ENCODE measurements around the gene TPSG1.
"Not testable (repeated sequence)": the region's sequence is repeated elsewhere in the genome, so short reads cannot be mapped to it uniquely, and the experiment has no call there.

The TPSG1 gene

DNA sequence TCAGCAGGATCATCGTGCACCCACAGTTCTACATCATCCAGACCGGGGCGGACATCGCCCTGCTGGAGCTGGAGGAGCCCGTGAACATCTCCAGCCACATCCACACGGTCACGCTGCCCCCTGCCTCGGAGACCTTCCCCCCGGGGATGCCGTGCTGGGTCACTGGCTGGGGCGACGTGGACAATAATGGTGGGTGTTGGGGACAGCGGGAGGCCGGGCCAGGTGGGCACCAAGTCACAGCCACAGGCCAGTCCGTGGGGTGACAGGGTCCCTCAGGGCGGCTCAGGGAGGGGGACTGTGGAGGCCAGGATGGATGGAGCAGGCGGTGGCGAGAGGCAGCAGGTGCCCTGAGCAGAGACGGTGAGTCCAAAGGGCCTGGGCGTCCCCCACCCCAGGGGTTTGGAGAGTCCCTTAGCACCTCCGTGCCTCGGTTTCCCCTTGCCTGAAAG, 31.8 kb upstream of the TPSG1 start:
- no peak for DNase-seq (ENCODE audit: low read depth)

DNA sequence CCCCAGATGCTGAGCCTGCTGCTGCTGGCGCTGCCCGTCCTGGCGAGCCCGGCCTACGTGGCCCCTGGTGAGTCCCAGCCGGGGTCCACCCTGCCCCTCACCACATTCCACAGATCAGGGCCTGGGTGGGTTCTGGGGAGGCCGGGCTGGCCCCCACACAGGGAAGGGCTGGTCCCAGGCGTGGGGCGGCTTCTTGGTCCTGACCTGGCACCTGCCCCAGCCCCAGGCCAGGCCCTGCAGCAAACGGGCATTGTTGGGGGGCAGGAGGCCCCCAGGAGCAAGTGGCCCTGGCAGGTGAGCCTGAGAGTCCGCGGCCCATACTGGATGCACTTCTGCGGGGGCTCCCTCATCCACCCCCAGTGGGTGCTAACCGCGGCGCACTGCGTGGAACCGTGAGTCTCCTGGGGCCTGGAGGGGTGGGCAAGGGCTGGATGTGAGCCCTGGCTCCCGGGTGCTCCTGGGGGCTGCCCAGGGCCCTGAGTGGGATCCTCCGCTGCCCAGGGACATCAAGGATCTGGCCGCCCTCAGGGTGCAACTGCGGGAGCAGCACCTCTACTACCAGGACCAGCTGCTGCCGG, 31.3 kb upstream of the TPSG1 start:
- not testable (repeated sequence) for DNase-seq (ENCODE audit: low read depth)

DNA sequence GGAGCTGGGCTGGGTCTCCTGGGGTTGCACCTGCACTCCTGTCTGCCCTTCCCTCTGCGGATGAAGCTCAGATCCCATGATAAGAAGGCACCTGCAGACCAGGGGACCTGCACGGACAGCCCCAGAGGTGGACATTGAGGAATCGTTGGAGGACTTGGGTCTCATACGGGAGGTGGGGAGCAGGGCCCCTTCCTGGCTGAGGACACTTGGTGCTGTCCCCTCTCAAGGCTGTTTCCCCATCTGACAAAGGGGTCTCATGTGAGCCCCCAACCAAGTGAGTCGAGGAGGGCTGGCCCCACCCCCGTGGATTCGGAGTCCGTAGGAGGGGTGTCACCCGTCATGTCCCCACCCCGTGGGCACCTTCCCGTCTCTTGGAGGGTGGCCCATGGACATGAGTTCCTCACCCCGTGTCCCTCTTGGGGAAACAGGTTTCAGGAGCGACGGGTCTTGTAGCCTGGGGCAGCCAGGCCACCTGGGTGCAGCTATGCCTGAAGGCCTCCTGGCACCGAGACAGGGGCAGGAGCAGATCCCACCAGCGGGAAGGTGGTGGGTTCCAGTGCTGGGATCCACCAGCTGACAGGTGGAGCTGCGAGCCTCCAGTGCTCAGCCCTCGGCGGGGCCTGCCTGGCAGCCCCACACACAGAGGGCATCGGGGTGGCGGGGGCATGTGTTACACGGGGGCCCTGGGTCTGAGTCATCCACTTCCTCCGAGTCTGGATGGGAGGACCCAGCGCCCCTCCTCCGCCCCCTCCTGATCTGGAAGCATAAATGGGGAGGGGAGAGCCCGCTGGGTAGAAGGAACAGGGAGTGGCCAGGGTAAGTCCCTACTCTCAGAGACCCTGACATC, 30.4 kb upstream of the TPSG1 start, which contains the start of gene TPSD1:
TSS of gene TPSD1 (plus strand) at position 794 of the 847 bp plus-strand sequence. CDS start 212 bp downstream, outside the sequence.
- DNase-seq (ENCODE audit: low read depth) = not testable (repeated sequence)

DNA sequence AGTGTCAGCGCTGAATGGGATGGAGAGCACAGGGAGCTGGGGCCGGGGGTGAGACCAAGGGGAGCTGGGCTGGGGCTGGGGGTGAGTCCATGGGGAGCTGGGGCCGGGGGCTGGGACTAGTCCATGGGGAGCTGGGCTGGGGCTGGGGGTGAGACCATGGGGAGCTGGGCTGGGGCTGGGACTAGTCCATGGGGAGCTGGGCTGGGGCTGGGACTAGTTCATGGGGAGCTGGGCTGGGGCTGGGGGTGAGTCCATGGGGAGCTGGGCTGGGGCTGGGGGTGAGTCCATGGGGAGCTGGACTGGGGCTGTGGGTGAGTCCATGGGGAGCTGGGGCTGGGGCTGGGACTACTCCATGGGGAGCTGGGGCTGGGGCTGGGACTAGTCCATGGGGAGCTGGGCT, 29.8 kb upstream of the TPSG1 start:
- not testable (repeated sequence) for DNase-seq (ENCODE audit: low read depth)

DNA sequence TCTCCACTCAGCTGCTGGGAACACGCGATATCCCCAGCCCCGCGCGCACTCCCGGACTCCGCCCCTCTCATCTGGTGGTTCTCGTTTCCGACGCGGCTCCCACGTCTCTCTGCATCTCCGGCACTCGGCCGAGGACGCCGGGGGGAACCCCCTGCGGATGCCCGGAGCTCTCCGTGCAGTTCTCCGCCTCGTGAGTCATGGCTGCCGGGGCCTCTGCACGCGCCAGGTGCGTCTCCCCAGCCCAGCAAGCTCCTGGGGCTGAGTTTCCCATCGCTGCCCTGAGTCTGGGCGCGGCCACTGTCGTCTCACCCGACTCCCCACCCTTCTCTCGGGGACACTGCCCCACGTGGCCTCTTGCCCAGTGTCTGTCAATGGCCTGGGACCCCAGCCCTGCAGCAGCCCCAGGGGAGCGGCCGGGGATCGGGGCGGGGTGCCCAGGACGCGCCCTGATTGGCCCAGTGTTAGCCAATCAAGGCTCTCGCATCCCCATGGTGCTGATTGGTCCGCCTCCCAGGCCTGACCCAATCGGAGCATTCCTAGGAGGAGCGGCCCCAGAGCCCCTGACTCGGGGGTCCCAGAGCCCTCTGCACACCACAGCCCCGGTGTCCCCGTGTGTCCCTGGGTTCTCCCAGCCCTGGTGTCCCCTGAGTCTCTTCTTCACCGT, 28.8 kb upstream of the TPSG1 start:
- not testable (repeated sequence) for DNase-seq (ENCODE audit: low read depth)

DNA sequence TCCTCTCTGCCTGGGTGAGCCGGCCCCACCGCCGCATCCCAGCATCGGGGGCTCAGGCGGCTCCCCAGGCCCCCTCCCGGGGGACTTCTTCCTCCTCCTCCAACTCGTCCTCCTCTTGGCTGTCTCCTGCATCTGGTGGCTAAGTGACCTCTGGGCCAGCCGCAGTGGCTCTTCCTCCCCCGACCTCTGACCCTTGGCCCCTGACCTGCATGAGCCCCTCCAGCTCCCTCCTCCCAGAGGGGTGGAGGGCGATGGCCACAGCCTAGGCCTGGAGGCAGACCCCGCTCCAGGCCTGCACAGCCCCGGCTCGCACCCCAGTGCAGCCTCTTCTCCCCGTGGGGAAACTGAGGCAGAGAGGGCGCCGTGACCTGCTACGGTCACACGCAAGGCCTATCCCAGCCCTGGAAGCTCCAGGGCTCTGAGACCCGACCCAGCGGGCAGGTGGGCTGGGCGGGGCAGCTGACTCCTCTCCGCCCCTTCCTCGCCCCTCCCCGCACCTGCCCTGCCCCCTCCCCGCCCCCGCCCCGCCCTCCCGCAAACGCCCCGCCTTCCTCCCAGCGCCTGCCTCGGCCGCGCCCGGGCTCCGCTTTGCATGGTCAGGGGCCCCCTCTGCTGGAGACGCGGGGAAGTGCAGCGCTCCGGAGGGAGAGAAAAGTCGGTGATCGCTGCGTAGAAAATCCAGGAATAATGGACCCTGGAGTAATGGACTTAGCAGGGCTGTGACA, 24.1 kb upstream of the TPSG1 start:
- not testable (repeated sequence) for DNase-seq (ENCODE audit: low read depth)

DNA sequence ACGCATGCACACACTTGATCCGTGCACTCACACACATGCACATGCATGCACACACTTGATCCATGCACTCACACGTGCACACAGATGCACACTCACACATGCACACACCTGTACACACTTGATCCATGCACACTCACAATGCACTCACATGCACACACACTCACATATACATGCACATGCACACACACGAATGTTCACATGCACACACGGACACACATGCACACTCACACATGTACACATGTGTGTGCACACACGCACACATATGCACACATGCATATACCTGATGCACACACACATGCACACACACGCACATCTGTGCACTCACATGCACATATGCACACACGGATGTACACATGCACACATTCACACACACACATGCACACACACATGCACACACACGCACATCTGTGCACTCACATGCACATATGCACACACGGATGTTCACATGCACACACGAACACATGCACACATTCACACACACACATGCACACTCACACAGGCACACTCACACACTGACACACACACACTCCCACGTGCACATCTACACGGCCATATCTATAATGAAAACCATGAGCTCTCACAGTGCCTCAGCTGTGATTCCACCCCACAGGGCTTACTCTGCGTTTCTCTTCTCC, 23.0 kb upstream of the TPSG1 start:
- DNase-seq (ENCODE audit: low read depth) = not testable (repeated sequence)

DNA sequence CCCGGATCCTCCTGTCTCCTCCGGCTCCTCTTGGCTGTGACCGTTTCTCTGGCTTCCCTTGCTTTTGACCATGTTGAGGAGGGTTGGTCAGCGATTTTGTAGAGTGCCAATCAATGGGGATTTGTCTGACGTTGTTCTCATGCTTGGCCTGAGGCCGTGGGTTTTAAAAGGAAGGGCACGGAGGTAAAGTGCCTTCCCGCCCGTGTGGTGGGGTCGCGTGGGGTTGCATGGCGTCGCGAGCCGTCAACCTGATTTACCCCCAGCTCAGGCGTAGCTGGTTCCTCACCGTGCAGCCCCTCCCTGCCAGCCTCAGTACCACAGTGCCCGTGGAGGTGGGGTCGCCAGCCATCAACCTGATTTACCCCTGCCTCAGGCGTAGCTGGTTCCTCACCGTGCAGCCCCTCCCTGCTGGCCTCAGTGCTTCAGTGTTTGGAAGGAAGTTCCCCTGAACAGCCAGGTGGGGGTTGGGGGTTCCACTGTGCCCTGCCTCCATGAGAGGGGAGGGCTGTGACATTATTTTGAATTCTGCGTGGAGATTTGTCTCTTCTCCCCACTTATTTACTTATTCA, 20.5 kb upstream of the TPSG1 start:
- no peak for DNase-seq (ENCODE audit: low read depth)

DNA sequence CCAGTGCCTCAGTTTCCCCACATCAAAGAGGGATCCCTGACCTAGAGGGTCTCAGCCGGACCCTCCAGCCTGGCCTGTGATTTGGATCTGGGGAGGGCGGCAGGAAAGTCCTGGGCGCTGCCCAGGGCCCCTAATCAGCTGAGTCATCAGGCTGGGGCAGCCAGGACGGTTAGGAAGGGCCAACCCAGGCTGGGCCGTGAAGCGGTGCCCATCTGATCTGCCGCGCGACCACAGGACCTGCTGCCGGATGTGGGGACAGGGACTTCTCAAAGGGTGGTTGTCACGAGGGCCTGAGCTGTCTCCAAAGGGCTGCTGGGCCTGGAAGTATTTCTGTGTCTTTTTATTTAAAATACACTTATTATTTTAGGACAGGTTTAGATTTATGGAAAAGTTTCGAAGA, 19.8 kb upstream of the TPSG1 start:
- DNase-seq (ENCODE audit: low read depth) = no peak

DNA sequence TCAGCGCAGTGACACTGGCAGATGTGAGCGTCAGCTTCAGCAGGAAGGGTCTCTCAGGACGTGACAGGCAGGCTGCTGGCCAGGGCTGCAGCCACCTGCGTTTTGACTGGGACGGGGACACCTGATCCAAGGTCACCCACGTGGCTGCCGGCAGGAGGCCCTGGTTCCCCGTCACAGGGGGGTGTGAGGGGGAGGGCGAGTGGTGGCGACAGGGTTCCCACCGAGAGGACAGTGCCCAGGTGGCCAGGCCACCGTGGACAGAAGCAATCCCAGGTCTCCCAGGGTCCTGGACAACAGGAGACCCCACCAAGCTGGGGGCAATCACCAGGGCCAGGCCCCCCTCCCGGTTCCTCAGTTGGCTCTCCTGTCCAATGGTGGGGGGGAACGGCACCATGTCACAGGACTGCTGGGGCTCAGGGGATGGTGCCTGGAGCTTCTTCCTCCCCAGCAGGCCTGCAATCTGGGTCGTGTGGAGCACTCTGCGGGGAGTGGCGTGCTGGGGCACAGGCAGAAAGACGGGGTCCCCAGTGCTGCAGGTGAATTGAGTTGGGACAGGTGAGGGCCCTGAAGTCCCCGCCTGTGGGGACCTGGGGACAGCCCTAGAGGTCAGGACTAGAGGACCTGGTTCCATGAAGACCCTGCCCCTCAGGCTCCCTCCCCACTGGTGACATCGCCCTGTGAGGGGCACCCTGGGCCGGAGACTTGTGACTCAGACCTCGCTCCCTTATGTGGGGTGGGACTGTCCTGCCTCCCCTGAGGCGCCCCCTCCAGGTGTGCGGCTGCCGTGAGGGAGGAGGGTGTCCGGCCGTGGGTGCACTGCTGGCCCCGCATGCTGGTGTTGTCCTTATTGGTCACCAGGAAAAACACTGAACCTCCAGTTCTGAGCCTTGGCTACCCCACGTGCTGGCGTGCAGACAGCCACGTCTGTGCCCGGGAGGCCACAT, 19.1 kb upstream of the TPSG1 start:
- DNase-seq (ENCODE audit: low read depth) = not testable (repeated sequence)

DNA sequence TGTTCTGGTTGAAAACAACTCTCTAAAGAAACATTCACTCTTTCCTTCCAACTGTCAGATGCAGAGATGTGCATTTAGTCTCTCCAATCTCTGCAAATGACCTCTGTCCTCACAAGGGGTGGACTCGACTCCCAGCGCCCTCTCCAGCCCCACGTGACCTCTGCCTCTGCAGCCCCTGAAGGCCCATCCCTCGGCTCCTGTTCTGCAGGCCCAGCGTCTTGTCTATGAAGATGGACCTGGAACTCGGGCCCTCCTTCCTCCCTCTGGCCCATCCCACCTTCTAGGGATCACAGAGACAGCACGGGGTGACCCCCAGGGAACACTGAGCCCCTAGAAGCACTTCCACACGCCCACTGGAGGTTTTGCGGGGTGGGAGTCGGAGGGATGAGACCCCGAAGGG, 18.3 kb upstream of the TPSG1 start:
- not testable (repeated sequence) for DNase-seq (ENCODE audit: low read depth)

DNA sequence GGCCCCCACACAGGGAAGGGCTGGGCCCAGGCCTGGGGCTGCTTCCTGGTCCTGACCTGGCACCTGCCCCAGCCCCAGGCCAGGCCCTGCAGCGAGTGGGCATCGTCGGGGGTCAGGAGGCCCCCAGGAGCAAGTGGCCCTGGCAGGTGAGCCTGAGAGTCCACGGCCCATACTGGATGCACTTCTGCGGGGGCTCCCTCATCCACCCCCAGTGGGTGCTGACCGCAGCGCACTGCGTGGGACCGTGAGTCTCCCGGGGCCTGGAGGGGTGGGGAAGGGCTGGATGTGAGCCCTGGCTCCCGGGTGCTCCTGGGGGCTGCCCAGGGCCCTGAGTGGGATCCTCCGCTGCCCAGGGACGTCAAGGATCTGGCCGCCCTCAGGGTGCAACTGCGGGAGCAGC, 16.0 kb upstream of the TPSG1 start:
- not testable (repeated sequence) for DNase-seq (ENCODE audit: low read depth)

DNA sequence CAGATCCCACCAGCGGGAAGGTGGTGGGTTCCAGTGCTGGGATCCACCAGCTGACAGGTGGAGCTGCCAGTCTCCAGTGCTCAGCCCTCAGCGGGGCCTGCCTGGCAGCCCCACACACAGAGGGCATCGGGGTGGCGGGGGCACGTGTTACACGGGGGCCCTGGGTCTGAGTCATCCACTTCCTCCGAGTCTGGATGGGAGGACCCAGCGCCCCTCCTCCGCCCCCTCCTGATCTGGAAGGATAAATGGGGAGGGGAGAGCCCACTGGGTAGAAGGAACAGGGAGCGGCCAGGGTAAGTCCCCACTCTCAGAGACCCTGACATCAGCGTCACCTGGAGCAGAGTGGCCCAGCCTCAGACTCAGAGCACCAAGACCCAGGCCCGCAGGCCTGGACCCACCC, 15.4 kb upstream of the TPSG1 start, which contains the start of gene TPSAB1:
TSS of gene TPSAB1 (plus strand) at position 270 of the 400 bp plus-strand sequence. CDS start 234 bp downstream, outside the sequence.
- DNase-seq (ENCODE audit: low read depth) = not testable (repeated sequence)

DNA sequence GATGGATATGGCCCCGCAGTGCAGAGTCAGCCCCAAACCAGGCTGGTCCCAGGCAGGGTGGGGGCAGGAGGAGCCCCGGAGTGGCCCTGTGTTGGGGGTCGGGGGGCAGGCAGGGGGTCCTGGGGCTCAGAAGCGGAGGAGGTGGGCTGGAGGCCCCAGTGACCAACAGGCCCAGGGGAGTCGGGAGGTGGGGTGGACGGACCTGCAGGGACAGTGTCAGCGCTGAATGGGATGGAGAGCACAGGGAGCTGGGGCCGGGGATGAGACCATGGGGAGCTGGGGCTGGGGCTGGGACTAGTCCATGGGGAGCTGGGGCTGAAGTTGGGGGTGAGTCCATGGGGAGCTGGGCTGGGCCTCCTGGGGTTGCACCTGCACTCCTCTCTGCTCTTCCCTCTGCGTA, 14.5 kb upstream of the TPSG1 start:
- DNase-seq (ENCODE audit: low read depth) = not testable (repeated sequence)

DNA sequence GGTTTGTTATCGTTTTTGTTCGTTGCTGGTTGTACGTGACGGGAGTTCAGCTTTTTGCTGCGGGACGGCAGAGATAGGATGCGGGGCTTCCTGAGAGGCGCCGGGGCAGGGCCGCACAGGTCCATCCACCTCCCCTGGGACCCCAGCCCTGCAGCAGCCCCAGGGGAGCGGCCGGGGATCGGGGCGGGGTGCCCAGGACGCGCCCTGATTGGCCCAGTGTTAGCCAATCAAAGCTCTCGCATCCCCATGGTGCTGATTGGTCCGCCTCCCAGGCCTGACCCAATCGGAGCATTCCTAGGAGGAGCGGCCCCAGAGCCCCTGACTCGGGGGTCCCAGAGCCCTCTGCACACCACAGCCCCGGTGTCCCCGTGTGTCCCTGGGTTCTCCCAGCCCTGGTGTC, 13.8 kb upstream of the TPSG1 start:
- not testable (repeated sequence) for DNase-seq (ENCODE audit: low read depth)

DNA sequence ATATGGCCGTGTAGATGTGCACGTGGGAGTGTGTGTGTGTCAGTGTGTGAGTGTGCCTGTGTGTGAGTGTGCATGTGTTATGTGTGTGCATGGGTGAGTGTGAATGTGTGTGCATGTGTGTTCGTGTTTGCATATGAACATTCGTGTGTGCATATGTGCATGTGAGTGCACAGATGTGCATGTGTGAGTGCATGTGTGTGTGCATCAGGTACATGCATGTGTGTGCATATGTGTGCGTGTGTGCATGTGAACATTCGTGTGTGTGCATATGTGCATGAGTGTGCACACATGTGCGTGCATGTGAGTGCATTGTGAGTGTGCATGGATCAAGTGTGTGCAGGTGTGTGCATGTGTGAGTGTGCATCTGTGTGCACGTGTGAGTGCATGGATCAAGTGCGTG, 12.9 kb upstream of the TPSG1 start:
- DNase-seq (ENCODE audit: low read depth) = no peak

DNA sequence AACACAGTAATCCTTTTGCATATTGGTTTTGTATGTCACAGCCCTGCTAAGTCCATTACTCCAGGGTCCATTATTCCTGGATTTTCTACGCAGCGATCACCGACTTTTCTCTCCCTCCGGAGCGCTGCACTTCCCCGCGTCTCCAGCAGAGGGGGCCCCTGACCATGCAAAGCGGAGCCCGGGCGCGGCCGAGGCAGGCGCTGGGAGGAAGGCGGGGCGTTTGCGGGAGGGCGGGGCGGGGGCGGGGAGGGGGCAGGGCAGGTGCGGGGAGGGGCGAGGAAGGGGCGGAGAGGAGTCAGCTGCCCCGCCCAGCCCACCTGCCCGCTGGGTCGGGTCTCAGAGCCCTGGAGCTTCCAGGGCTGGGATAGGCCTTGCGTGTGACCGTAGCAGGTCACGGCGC, 11.6 kb upstream of the TPSG1 start:
- DNase-seq (ENCODE audit: low read depth) = not testable (repeated sequence)

DNA sequence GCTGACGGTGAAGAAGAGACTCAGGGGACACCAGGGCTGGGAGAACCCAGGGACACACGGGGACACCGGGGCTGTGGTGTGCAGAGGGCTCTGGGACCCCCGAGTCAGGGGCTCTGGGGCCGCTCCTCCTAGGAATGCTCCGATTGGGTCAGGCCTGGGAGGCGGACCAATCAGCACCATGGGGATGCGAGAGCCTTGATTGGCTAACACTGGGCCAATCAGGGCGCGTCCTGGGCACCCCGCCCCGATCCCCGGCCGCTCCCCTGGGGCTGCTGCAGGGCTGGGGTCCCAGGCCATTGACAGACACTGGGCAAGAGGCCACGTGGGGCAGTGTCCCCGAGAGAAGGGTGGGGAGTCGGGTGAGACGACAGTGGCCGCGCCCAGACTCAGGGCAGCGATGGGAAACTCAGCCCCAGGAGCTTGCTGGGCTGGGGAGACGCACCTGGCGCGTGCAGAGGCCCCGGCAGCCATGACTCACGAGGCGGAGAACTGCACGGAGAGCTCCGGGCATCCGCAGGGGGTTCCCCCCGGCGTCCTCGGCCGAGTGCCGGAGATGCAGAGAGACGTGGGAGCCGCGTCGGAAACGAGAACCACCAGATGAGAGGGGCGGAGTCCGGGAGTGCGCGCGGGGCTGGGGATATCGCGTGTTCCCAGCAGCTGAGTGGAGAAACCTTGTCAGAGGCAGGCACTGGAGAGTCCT, 7.1 kb upstream of the TPSG1 start:
- DNase-seq (ENCODE audit: low read depth) = not testable (repeated sequence)

DNA sequence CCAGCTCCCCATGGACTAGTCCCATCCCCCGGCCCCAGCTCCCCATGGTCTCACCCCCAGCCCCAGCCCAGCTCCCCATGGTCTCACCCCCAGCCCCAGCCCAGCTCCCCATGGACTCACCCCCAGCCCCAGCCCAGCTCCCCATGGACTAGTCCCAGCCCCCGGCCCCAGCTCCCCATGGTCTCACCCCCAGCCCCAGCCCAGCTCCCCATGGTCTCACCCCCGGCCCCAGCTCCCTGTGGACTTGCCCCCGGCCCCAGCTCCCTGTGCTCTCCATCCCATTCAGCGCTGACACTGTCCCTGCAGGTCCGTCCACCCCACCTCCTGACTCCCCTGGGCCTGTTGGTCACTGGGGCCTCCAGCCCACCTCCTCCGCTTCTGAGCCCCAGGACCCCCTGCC, 6.2 kb upstream of the TPSG1 start:
- DNase-seq (ENCODE audit: low read depth) = not testable (repeated sequence)
